GM19023 (cell line): ENCODE data around the gene TMEM200B.
"Not testable (repeated sequence)": the region's sequence is repeated elsewhere in the genome, so short reads cannot be mapped to it uniquely, and the experiment has no call there.

Source experiments
- ATAC-seq: cut with Tn5 transposase; IDR thresholded peaks from one replicate; pipeline ENCODE4 v1.9.1; 2021; ENCODE audit warnings: mild to moderate bottlenecking, moderate library complexity; ENCODE audit not compliant: unreplicated experiment

Gene TMEM200B

DNA sequence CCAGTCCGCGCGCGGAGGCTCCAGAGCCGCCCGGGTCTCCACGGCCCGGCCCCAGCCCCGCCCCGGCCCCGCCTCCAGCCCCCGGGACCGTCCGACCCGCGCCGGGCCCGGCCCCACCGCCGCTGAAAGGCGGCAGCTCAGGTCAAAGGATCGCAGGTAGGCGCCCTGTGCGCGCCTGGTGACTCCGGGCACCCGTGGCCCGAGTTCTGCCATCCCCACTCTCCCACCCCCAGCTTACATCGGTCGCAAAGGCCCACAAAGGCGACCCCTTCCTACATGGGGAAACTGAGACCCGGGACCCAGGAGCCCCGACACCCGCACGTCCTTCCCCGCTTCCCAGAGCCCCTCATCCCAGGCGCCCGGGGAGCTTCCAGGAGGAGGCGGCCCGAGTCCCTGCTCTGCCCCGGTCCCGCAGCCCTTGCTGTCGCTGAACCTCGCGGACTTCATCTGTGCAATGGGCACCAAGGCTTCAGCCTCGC is at the start of gene TMEM200B:
TSS of gene TMEM200B (minus strand) at position 17 of the 479 bp plus-strand sequence. CDS start 2,075 bp downstream, outside the sequence.
- no peak for ATAC-seq

- no peak for ATAC-seq
Measured at GRCh38 chr1:29172415-29172939, 48.8 kb upstream of the TMEM200B start.

- no peak for ATAC-seq
Measured at GRCh38 chr1:29171521-29171920, 47.8 kb upstream of the TMEM200B start.

GRCh38 chr1:29171089-29171488 is 47.4 kb upstream of the TMEM200B start:
- ATAC-seq = no peak

DNA sequence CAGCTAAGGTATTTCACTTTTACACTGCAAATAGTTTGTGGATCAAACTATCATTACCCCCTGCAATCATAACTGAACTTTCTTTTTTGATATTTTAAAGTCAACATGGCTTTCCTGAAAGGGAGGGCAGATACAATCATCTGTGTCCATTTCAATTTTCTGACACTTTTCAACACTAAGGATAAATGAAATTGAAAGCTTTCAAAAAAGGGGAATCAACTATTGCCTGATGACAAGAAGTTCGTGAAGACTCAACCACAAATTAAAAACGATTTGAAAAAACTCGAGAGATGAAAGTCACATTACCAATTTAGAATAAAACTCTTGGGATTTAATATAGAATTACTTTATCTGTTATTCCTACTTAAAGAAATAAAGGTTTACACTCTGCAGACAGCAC is 46.3 kb upstream of the TMEM200B start:
- no peak for ATAC-seq

DNA sequence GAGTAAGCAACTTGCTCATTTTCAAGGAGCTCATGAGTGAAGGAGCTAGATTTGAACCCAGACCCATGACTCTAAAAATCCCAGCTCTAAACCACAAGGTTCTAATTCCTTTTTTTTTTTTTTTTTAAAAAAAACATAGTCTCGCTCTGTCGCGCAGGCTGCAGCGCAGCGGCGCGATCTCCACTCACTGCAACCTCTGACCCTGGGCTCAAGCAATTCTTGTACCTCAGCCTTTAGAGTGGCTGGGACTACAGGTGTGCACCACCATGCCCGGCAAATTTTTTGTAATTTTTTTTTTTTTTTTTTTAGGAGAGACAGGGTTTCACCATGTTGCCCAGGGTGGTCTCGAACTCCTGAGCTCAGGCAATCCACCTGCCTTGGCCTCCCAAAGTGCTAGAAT is 44.2 kb upstream of the TMEM200B start:
- ATAC-seq = no peak

DNA sequence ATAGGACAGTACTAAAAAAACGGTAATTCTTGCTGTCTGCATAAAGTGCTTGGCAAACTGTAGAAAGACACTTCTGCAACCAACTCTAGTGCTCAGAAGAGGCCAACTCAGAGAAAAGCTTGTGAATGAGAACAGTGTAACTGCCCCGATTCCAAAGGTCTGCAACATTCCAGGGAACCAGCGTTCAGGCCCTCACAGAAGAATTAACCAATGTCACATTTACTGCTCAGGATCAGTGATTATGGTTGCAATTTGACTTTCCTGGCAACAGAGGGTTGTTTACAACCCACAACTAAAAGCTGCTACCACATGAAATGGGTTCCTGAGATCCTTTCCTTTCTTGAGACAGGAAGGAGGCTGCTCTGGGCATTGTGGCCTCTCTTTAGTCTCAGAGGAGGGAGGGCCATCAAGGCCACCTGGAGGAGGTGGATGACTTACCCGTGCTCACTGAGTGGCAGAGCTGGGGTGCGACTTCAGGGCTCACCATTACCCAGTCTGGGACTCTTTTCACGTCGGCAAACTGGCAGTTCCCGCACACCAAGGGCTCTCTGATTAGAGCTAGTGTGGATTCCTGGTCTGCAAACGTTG is 42.7 kb upstream of the TMEM200B start:
- no peak for ATAC-seq

DNA sequence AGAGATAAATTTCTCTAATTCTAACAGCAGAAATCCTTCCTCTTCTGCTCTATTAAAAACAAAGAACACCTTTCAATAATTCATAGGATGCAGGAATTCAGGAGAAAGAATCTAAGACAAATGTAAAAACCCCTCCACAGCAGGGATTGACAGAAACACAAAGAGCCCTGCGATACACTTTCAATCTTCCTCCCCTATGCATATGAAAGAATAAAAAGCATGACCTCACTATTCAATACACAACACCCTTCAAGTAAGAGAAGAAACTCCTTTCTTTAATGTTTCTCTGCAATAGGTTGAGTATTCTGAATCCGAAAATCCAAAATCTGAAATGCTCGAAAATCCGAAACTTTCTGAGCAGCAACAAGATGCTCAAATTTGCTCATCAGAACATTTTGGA is 40.9 kb upstream of the TMEM200B start:
- ATAC-seq = no peak

DNA sequence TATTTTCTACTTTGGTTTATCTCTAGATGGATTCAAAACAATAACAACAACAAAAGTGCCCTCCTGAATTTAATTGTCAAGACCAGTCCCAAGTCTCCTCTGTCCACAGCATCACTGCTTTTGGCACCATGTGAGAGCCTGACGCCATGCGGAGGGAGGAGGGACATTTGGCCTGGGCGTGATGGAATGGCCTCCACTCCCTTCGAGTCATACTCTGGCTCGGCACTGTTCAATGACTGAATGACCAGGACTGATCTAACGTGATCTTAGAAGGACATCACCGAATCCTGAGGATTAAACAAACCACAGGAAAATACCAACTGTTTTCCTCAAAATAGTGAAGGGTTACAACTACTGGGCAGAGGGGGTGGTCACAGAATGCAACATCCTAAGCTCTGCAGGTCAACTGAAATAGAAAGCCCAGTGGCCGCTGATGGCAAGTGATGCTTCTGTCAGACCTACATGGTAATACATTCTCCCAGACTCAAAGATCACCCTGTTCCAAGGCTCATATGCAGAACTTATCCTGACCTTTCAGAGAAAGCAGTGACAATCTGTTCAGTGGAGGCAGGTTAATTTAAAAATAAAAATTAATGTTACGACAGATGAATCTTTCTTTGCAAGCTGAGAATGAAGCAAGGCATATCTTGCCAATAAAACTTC is 38.9 kb upstream of the TMEM200B start:
- no peak for ATAC-seq

DNA sequence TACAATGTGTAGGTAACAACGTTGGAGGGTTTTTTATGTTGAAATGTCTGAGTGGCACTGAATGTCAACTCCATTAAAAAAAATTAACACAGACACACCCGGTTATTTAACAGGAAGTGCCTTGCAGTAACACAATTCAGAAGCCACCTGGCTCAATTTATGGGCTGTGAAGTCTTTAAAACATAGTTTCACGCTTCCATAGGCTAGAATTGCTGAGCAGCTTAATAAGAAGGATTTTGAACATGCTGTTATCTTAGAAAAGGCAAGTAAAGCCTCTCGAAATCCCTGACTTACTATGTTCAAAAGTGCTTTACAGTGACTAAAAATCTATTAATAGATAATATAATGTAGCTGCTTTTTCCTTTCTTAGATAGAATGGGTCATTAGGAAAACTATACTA is 38.3 kb upstream of the TMEM200B start:
- no peak for ATAC-seq

GRCh38 chr1:29159773-29160172 is 36.1 kb upstream of the TMEM200B start:
- no peak for ATAC-seq

DNA sequence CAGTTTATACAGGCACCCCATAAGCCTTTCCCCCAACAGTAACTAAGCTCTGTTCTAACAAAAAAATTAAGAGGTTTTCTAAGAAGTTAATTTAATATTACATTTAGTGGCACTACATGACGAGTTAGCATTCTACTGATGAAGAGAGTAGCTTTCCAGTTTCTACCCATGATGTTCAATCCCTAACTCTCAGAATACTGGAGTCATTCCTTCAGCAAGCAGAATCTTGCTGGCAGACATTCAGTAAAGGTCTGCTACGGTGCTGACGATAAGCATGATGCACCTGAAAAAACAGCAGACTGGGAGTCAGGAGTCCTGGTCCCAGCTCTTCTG is 33.5 kb upstream of the TMEM200B start:
- ATAC-seq = no peak

DNA sequence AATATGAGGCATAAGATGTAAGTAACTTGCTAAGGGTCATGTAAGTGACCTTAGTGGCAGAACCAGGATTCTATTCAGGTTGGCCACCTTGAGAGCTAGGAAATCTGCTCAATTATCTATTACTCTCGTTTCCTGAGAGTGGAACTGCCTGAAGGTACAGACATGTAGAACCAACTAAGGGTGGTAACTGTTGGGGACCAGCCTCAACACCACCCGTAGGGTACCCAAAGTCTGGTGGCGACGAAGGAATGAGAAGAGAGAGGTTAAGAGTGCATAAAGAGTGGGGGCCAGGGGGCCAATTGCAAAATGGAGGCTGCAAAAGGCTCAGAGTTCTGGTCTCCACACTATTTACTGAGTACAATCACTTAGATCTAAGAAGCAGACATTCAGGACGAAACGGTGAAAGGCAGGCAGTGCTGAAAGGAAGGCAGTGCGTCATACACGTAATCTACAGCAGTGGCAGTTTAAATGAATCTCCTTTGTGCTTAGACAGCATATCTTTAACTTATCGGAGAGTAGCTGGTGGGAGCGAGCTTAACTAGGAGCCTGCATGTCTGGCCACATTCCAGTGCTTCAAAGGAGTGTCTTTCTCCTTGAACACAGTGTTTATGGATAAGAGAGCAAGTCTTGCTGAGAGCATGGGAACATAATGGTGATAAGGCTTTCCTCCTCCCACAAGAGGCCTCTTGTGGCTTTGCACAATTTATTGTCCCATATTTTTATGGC is 33.0 kb upstream of the TMEM200B start:
- no peak for ATAC-seq

GRCh38 chr1:29152046-29152805 is 28.5 kb upstream of the TMEM200B start:
- ATAC-seq = no peak

DNA sequence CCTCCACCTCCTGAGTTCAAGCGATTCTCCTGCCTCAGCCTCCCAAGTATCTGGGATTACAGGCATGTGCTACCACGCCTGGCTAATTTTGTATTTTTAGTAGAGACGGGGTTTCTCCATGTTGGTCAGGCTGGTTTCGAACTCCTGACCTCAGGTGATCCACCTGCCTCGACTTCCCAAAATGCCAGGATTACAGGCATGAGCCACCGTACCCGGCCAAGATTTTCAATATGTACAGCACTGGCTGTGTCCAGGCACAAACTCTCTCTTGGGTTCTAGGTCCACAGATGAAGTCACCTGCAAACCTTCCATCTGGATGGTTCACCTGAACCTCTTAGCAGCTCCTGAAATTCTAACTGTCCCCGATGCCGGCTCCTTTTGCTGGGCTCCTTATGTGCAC is 26.6 kb upstream of the TMEM200B start:
- not testable (repeated sequence) for ATAC-seq

DNA sequence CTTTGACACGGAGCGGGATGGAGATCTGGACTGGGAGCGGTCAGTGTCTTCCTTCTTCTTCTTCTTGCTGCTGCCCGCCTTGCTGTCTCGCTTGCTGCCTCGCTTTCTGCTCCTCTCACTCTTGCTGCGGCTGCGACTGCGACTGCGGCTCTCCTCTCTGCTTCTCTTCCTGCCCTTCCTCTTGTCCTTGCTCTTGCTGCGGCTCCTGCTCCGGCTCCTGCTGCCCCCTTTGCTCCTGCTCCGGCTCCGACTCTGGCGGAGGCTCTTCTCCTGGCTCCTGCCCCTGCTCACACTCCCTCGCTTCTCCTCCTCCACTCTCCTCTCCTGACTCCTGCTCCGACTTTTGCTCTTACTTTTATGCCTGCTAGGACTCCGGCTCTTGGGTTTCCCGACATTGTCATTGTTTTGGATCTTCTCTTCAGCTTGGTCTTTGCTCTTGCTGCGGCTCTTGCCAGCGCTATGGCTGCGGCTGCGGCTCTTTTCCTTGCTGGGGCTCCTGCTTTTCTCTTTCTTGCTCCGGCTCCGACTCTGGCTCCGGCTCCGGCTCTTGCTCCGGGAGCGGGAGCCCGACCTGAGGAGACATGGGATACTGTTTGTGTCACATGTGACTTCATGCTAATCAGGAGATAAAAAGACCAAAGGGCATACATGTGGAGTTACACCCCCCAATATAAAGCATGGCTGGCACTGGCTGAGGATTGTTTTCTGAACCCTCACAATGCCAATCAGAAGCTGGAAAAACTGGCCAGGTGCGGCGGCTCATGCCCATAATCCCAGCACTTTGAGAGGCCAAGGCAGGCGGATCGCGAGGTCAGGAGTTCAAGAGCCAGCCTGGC is 25.2 kb upstream of the TMEM200B start:
- no peak for ATAC-seq

DNA sequence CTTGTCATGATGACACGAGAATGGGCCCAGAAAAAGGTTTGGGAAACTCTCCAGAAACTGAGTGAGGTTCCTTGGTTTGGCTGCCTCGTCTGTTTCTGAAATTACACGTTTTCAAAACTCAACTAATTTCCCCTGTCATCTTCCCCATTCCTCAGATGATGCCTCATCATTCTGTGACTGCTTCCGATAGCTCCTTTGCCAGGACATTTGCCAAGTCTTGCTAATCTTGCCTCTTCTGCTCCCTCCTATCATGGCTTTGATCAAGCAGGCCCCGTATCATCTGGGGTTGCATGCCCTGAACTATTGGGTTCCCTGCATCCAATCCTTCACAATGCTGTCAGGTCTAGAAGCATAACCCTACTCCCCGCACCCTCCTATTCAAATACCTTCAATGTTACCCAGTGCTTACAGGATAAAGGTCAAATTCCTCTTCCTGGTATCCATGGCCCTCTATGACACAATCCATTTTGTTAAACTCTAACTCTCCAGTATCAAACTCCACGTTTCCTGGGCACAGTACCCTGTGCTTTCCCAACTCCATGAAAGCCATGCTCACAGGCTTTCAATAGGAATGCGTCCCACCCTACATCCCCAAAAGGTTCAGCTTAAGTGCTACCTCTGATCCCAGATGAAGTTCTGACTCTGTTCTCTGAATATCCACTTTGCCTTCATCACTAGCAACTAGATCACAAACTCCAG is 22.2 kb upstream of the TMEM200B start:
- no peak for ATAC-seq

DNA sequence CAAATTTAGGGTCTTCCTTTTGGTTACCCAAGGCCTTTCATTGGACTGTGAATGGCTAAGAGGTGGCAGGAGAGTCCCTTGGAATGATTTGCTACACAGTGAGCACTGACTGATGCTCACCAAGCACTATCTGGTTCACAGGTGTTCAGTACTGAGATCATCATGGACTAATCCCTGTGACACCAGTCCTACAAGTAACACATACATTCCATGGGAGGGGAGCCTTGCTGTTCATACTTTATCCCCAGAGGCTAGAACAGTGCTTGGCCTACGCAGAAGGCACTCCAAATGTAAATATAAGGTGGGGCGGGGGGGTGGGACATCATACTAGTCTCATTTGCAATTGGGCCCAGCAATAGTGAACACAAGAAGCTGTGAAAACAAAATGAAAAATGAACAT is 20.5 kb upstream of the TMEM200B start:
- no peak for ATAC-seq

DNA sequence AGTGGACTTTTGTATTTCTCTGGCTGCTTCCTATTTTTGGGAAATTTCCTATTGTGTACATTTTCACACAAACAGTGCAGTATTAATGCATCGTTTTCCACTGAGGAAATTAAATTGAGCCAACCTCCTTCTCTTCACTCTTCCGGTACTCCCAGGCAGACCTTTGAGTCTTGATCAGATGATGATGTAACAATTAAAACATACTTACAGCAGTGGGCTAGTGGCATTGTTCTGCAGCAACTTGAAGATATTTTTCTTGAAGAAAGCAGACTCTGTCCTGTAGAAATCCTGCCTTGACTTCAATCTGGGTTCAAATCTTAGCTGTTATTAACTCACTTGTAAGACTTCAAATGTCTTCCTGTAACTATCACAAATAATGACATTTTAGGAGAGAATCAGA is 19.0 kb upstream of the TMEM200B start:
- no peak for ATAC-seq
